ELR (cell line): ENCODE results near the gene CSGALNACT2.
"Not testable (repeated sequence)": the region's sequence is repeated elsewhere in the genome, so short reads cannot be mapped to it uniquely, and the experiment has no call there.

Experiments
- DNase-seq: peaks from one replicate; pipeline ENCODE4 v3.0.0-alpha.2; 2015; ENCODE audit warnings: low read depth

CSGALNACT2 gene

GRCh38 chr10:43151371-43151770 is 13.1 kb downstream of the CSGALNACT2 start:
- no peak for DNase-seq

- DNase-seq, result no peak
Measured at GRCh38 chr10:43153901-43154300, 15.7 kb downstream of the CSGALNACT2 start.

GRCh38 chr10:43155221-43155620 is 17.0 kb downstream of the CSGALNACT2 start:
- no peak for DNase-seq

GRCh38 chr10:43155741-43156140 is 17.5 kb downstream of the CSGALNACT2 start:
- DNase-seq, result no peak

- DNase-seq, result no peak
Measured at GRCh38 chr10:43156590-43157341, 18.5 kb downstream of the CSGALNACT2 start.

- no peak for DNase-seq
Measured at GRCh38 chr10:43158636-43159035, 20.4 kb downstream of the CSGALNACT2 start.

- peak; percentile 91 for DNase-seq
Measured at GRCh38 chr10:43160046-43160920, 22.0 kb downstream of the CSGALNACT2 start.

GRCh38 chr10:43160921-43161255 is 22.6 kb downstream of the CSGALNACT2 start:
- DNase-seq, result peak; percentile 65

GRCh38 chr10:43162604-43163003 is 24.4 kb downstream of the CSGALNACT2 start:
- no peak for DNase-seq

GRCh38 chr10:43166207-43166879 is 28.1 kb downstream of the CSGALNACT2 start:
- DNase-seq, result peak; percentile 62

- DNase-seq, result no peak
Measured at GRCh38 chr10:43166880-43167497, 28.7 kb downstream of the CSGALNACT2 start.

- no peak for DNase-seq
Measured at GRCh38 chr10:43167498-43167889, 29.2 kb downstream of the CSGALNACT2 start.

GRCh38 chr10:43170491-43170890 is 32.2 kb downstream of the CSGALNACT2 start:
- peak; percentile 43 for DNase-seq

- DNase-seq, result no peak
Measured at GRCh38 chr10:43172645-43173044, 34.4 kb downstream of the CSGALNACT2 start.

GRCh38 chr10:43173120-43173519 is 34.9 kb downstream of the CSGALNACT2 start:
- DNase-seq, result no peak

GRCh38 chr10:43174969-43175368 is 36.7 kb downstream of the CSGALNACT2 start:
- no peak for DNase-seq

GRCh38 chr10:43176271-43176670 is 38.0 kb downstream of the CSGALNACT2 start:
- no peak for DNase-seq

- no peak for DNase-seq
Measured at GRCh38 chr10:43177595-43177994, 39.4 kb downstream of the CSGALNACT2 start.

GRCh38 chr10:43181146-43181545 is 42.9 kb downstream of the CSGALNACT2 start:
- no peak for DNase-seq

- not testable (repeated sequence) for DNase-seq
Measured at GRCh38 chr10:43183764-43184163, 45.5 kb downstream of the CSGALNACT2 start.

GRCh38 chr10:43186150-43186549 is 47.9 kb downstream of the CSGALNACT2 start:
- no peak for DNase-seq

- no peak for DNase-seq
Measured at GRCh38 chr10:43187213-43187612, 49.0 kb downstream of the CSGALNACT2 start.
